A549 (cell line): ENCODE measurements around the gene MFSD12. TPM values are rescaled to one million over a fixed set of nuclear protein-coding genes. Genes with fewer than 3 reads are reported as not detected.

Experiments
- ATAC-seq, 2 experiments: fragments of 200-7000 bp in 1 of 2; fragments of >200 bp in 1 of 2; cut with Nextera tagmentation in 1 of 2; cut with Tn5 transposase in 1 of 2; 3 replicates each; pipeline versions ENCODE4 v1.8.0 to v1.9.1; 2018 to 2020; ENCODE audit warnings: mild to moderate bottlenecking in 1 of 2, moderate library complexity in 1 of 2
- CTCF ChIA-PET: fragments of 300-600 bp; sonication (Branson Sonifier 250); formaldehyde crosslinking; extraction: SDS; loops from one replicate; lab custom pipeline; 2021; ENCODE audit warnings: antibody characterized with exemption, inconsistent platforms; lab: Yijun Ruan, JAX
- POLR2A ChIA-PET: fragments of 350-600 bp; formaldehyde crosslinking; extraction: SDS; loops from one replicate; lab custom pipeline; 2021; ENCODE audit warnings: antibody characterized with exemption, inconsistent platforms; lab: Yijun Ruan, JAX
- DNase-seq, 2 experiments: peaks; one replicate each; pipeline versions ENCODE4 v3.0.0 to v3.0.0-alpha.2; 2011 to 2016; ENCODE audit warnings: low read depth in 1 of 2, low spot score in 1 of 2
- FAIRE-seq: peaks from 2 replicates; lab custom pipeline; 2011; peaks lifted over from hg19 to GRCh38; lab: Jason Lieb, UNC
- H3K27ac ChIP-seq, 2 experiments: fragments of >200 bp; sonication (Bioruptor Twin); formaldehyde crosslinking; 3 replicates each; pipeline ENCODE4 v1.5.1; 2016 to 2017
- H3K4me1 ChIP-seq: fragments of >200 bp; sonication (Bioruptor Twin); formaldehyde crosslinking; 3 replicates; pipeline ENCODE4 v1.6.1; 2016
- H3K4me2 ChIP-seq: fragments of >200 bp; sonication (Bioruptor Twin); formaldehyde crosslinking; 3 replicates; pipeline ENCODE4 v1.6.1; 2016
- H3K4me3 ChIP-seq: fragments of >200 bp; sonication (Bioruptor Twin); formaldehyde crosslinking; 3 replicates; pipeline ENCODE4 v1.5.1; 2016
- H3K9me3 ChIP-seq: fragments of >200 bp; sonication (Bioruptor Twin); formaldehyde crosslinking; 3 replicates; pipeline ENCODE4 v1.6.1; 2016
- BHLHE40 ChIP-seq: IDR thresholded peaks from 2 replicates; pipeline ENCODE4 v1.6.1; 2012; ENCODE audit warnings: low read depth, low read length, inconsistent platforms
- CBX2 ChIP-seq: fragments of 200-600 bp; sonication (generic); IDR thresholded peaks from 2 replicates; pipeline ENCODE4 v1.6.1; 2016; ENCODE audit warnings: low read depth, mild to moderate bottlenecking, borderline replicate concordance
- CEBPB ChIP-seq, 2 experiments: fragments of >200 bp in 1 of 2; sonication (Bioruptor Twin) in 1 of 2; formaldehyde crosslinking in 1 of 2; IDR thresholded peaks; 2 replicates each; pipeline ENCODE4 v1.6.1; 2012 to 2016
- EHF ChIP-seq: fragments of 250-450 bp; sonication (Bioruptor Pico); IDR thresholded peaks from 2 replicates; pipeline ENCODE4 v1.5.0; 2020; ENCODE audit warnings: mild to moderate bottlenecking
- ELK1 ChIP-seq: fragments of 150-350 bp; IDR thresholded peaks from 2 replicates; pipeline ENCODE4 v1.6.1; 2014; ENCODE audit warnings: low read depth, mild to moderate bottlenecking, low read length
- ESRRA ChIP-seq: fragments of 150-350 bp; IDR thresholded peaks from 2 replicates; pipeline ENCODE4 v1.6.1; 2014; ENCODE audit warnings: mild to moderate bottlenecking, low read length, borderline replicate concordance
- FOSB ChIP-seq: fragments of 250-450 bp; sonication (Bioruptor Pico); IDR thresholded peaks from 2 replicates; pipeline ENCODE4 v1.5.0; 2020; ENCODE audit warnings: mild to moderate bottlenecking, moderate library complexity
- FOXS1 ChIP-seq: fragments of 250-450 bp; sonication (Bioruptor Pico); IDR thresholded peaks from 2 replicates; pipeline ENCODE4 v1.5.0; 2020; ENCODE audit warnings: mild to moderate bottlenecking, moderate library complexity
- HDAC2 ChIP-seq: fragments of 200-600 bp; sonication (generic); IDR thresholded peaks from 2 replicates; pipeline ENCODE4 v1.6.1; 2016
- HOXA7 ChIP-seq: fragments of 250-450 bp; sonication (Bioruptor Pico); IDR thresholded peaks from 2 replicates; pipeline ENCODE4 v1.5.0; 2020; ENCODE audit warnings: mild to moderate bottlenecking, moderate library complexity
- HOXB13 ChIP-seq: fragments of 250-450 bp; sonication (Bioruptor Pico); IDR thresholded peaks from 2 replicates; pipeline ENCODE4 v1.5.0; 2020; ENCODE audit warnings: low read depth, mild to moderate bottlenecking, moderate library complexity
- HOXB5 ChIP-seq: fragments of 250-450 bp; sonication (Bioruptor Pico); IDR thresholded peaks from 2 replicates; pipeline ENCODE4 v1.5.0; 2020; ENCODE audit warnings: mild to moderate bottlenecking, moderate library complexity
- JUN ChIP-seq, 2 experiments: fragments of >200 bp; sonication (Bioruptor Twin); formaldehyde crosslinking; IDR thresholded peaks; 2 replicates in 1 of 2; 3 replicates in 1 of 2; pipeline ENCODE4 v1.6.1; 2016 to 2017
- KDM1A ChIP-seq: fragments of 200-600 bp; sonication (generic); IDR thresholded peaks from 2 replicates; pipeline ENCODE4 v1.6.1; 2016; ENCODE audit warnings: low read depth, mild to moderate bottlenecking
- MAFK ChIP-seq: fragments of 450-650 bp; IDR thresholded peaks from 2 replicates; pipeline ENCODE4 v1.6.1; 2014; ENCODE audit not compliant: partially characterized antibody
- MAZ ChIP-seq: fragments of 150-350 bp; IDR thresholded peaks from 2 replicates; pipeline ENCODE4 v1.6.1; 2014; ENCODE audit warnings: antibody characterized with exemption, low read depth, low read length, borderline replicate concordance
- MYC ChIP-seq: IDR thresholded peaks from 2 replicates; pipeline ENCODE4 v1.6.1; 2012; ENCODE audit warnings: mild to moderate bottlenecking, inconsistent platforms, low read length, improper control_type of control experiment, borderline replicate concordance
- PHF8 ChIP-seq: fragments of 200-600 bp; sonication (generic); IDR thresholded peaks from 2 replicates; pipeline ENCODE4 v1.6.1; 2016; ENCODE audit warnings: low read depth, mild to moderate bottlenecking, antibody characterized with exemption, moderate library complexity, borderline replicate concordance
- POLR2A ChIP-seq: IDR thresholded peaks from 2 replicates; pipeline ENCODE4 v1.6.1; 2012; ENCODE audit warnings: mild to moderate bottlenecking, low read length
- RAD21 ChIP-seq, 2 experiments: fragments of >200 bp in 1 of 2; sonication (Bioruptor Twin) in 1 of 2; formaldehyde crosslinking in 1 of 2; IDR thresholded peaks in 1 of 2; conservative IDR thresholded peaks in 1 of 2; 2 replicates in 1 of 2; 3 replicates in 1 of 2; pipeline ENCODE4 v1.6.1; 2012 to 2018; ENCODE audit warnings: inconsistent platforms in 1 of 2
- RARB ChIP-seq: fragments of 250-450 bp; sonication (Bioruptor Pico); IDR thresholded peaks from 2 replicates; pipeline ENCODE4 v1.8.0; 2021; ENCODE audit warnings: mild to moderate bottlenecking, moderate library complexity
- RCOR1 ChIP-seq: fragments of 150-350 bp; IDR thresholded peaks from 2 replicates; pipeline ENCODE4 v1.6.1; 2014; ENCODE audit warnings: antibody characterized with exemption, low read length, low read depth
- RFX5 ChIP-seq: fragments of 450-650 bp; IDR thresholded peaks from 2 replicates; pipeline ENCODE4 v1.7.1; 2014; ENCODE audit warnings: antibody characterized with exemption, mild to moderate bottlenecking, moderate library complexity
- ZC3H11A ChIP-seq: fragments of 450-650 bp; IDR thresholded peaks from 2 replicates; pipeline ENCODE4 v1.6.1; 2014; ENCODE audit warnings: antibody characterized with exemption, mild to moderate bottlenecking
- whole genome bisulfite sequencing: methylation state at CpG from one replicate; pipeline ENCODE4 v1.1.6; 2017; ENCODE audit errors: missing lambda C conversion rate; 5-methylcytosine and 5-hydroxymethylcytosine counted together
- polyA plus RNA-seq, 4 experiments: library from polyadenylated mRNA; depleted of rRNA in 3 of 4; stranded (reverse); fragments of >200 nt; fragmentation: RNase III in 1 of 4; extraction: RNeasy Plus Mini Kit Qiagen cat#74134 plus additional on column Dnase treatment in 1 of 4; gene quantifications; 2 replicates in 3 of 4; 3 replicates in 1 of 4; pipeline ENCODE4 v1.2.3, GENCODE V29; 2011 to 2017
- TF ChIP-seq, protein P1 (sequence below): fragments of 250-450 bp; sonication (Bioruptor Pico); IDR thresholded peaks from 2 replicates; pipeline ENCODE4 v1.5.0; 2021; ENCODE audit warnings: mild to moderate bottlenecking, moderate library complexity, borderline replicate concordance
- TF ChIP-seq, protein P2 (sequence below): IDR thresholded peaks from 2 replicates; pipeline ENCODE4 v1.6.1; 2012

The MFSD12 gene
- polyA plus RNA-seq, 2 of the 4 experiments (the other 2 are of a cell fraction), result 52.5 to 115 TPM

- TF ChIP-seq ELK1 (no peak), HOXB5 (CRISPR knock-in tag) (no peak), ESRRA (no peak), RAD21 (conservative IDR thresholded peaks at IDR 0.05 in 1 of 2, IDR thresholded peaks at IDR 0.05 in 1 of 2) (no peak), POLR2A (no peak)
Measured at GRCh38 chr19:3507371-3508120, 49.8 kb downstream of the MFSD12 start (continued).

- Histone ChIP-seq H3K27ac (peak overlapping the region; percentile 93 to 99), H3K4me1 (peaks cover 28% of the 10 kb centered on the region), H3K4me3 (peak overlapping the region; percentile 94), H3K4me2 (peak overlapping the region; percentile 96), H3K9me3 (no peaks in the 10 kb centered on the region)
- ATAC-seq (peak; percentile 14 to 17; a peak in 5 of 6 replicates), DNase-seq (no peak), FAIRE-seq (no peak)
- ChIA-PET POLR2A (no interaction called here), CTCF (interaction anchor here (1.0 kb wide), 2 partner anchors 11 to 69 kb away, joined by 3 read pairs; no protein-coding TSS in a partner anchor)
- under 1% methylated on average over 22 of the region's 69 CpGs for WGBS
- TF ChIP-seq PHF8 (peak; percentile 55; the same call in 1 of the 2 replicates), POLR2A (peak; percentile 32; the same call in 1 of the 2 replicates), ESRRA (no peak)
Measured at GRCh38 chr19:3506384-3507340, 50.7 kb downstream of the MFSD12 start.

- peaks cover 28% of the 10 kb centered on the region for H3K4me1 ChIP-seq
- POLR2A ChIA-PET, result no interaction called here
- CTCF ChIA-PET, result interaction anchor here (1.0 kb wide), 1 partner anchor 70 kb away, joined by 3 read pairs; no protein-coding TSS in a partner anchor
- 7% methylated on average over 7 of the region's 79 CpGs for WGBS
- peak; percentile 89 for ATAC-seq
- FAIRE-seq, result no peak
- peak within 1 kb of the TSS; percentile 94 for H3K4me3 ChIP-seq
- H3K27ac ChIP-seq, result peak within 1 kb of the TSS; percentile 93 to 99
- peak; percentile 89 to 98 for DNase-seq
- H3K4me2 ChIP-seq, result peak within 1 kb of the TSS; percentile 96
- no peaks in the 10 kb centered on the region for H3K9me3 ChIP-seq
- TF ChIP-seq ESRRA (no peak), MYC (no peak), ZC3H11A (no peak), HOXA7 (CRISPR knock-in tag) (no peak), HOXB13 (no peak), RCOR1 (no peak), EHF (CRISPR knock-in tag) (no peak), FOXS1 (CRISPR knock-in tag) (no peak), MAFK (no peak), HOXB5 (CRISPR knock-in tag) (peak; percentile 43; the same call in 1 of the 2 replicates), RFX5 (peak; percentile 44; the same call in 1 of the 2 replicates), MAZ (no peak), JUN (IDR thresholded peaks at IDR 0.05) (peak in 1 of 2 experiments; percentile 59; a peak in 2 of 5 replicates), KDM1A (no peak), BHLHE40 (no peak), POLR2A (peak; percentile 23; the same call in 1 of the 2 replicates), RARB (CRISPR knock-in tag) (no peak), FOSB (CRISPR knock-in tag) (no peak), CBX2 (no peak), CEBPB (IDR thresholded peaks at IDR 0.05) (no peak), ELK1 (no peak), HDAC2 (no peak), PHF8 (peak; percentile 60; the same call in 1 of the 2 replicates)
- TF ChIP-seq, protein P1, sequence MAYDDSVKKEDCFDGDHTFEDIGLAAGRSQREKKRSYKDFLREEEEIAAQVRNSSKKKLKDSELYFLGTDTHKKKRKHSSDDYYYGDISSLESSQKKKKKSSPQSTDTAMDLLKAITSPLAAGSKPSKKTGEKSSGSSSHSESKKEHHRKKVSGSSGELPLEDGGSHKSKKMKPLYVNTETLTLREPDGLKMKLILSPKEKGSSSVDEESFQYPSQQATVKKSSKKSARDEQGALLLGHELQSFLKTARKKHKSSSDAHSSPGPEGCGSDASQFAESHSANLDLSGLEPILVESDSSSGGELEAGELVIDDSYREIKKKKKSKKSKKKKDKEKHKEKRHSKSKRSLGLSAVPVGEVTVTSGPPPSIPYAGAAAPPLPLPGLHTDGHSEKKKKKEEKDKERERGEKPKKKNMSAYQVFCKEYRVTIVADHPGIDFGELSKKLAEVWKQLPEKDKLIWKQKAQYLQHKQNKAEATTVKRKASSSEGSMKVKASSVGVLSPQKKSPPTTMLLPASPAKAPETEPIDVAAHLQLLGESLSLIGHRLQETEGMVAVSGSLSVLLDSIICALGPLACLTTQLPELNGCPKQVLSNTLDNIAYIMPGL (CRISPR knock-in tag), result no peak
- TF ChIP-seq, protein P2, sequence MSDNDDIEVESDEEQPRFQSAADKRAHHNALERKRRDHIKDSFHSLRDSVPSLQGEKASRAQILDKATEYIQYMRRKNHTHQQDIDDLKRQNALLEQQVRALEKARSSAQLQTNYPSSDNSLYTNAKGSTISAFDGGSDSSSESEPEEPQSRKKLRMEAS, result peak; percentile 76
Measured at GRCh38 chr19:3505598-3506383, 51.6 kb downstream of the MFSD12 start, which contains the start of gene FZR1. Gene FZR1, plus strand, starts transcription at chr19:3506311. Its CDS starts 16,679 bp downstream, at chr19:3522990.
